NOMO-1 treated with dmso at 0.1 percent for 144 hours (cell line): ENCODE measurements around the gene ODF2L.
A peak's percentile ranks its signal among the peaks of the same experiment; 100 is the strongest.
"Not testable (repeated sequence)": the region's sequence is repeated elsewhere in the genome, so short reads cannot be mapped to it uniquely, and the experiment has no call there.

ENCODE experiments used
- DNase-seq: peaks from one replicate; lab custom pipeline; 2025; ENCODE audit not compliant: unreplicated experiment; lab: John Stamatoyannopoulos, UW

The ODF2L gene

DNA sequence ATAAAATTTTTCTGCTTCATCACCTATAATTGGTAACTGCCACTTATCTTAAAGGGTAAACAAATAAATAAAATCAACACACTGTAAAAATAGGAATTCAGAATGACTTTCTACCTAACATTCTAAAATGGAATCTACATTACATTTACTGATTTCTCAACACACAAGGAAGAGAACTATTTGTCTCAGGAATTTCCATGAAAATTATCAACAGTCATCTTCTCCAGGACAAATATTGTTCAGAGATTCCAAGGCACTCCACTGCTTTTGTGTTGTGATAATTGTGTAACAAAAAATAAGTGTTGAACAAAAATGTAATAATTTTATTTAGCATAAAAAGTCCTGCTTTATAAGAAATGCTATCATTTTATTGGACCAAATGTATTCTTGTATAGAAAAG lies 7.3 kb downstream of the ODF2L start:
- DNase-seq: no peak

DNA sequence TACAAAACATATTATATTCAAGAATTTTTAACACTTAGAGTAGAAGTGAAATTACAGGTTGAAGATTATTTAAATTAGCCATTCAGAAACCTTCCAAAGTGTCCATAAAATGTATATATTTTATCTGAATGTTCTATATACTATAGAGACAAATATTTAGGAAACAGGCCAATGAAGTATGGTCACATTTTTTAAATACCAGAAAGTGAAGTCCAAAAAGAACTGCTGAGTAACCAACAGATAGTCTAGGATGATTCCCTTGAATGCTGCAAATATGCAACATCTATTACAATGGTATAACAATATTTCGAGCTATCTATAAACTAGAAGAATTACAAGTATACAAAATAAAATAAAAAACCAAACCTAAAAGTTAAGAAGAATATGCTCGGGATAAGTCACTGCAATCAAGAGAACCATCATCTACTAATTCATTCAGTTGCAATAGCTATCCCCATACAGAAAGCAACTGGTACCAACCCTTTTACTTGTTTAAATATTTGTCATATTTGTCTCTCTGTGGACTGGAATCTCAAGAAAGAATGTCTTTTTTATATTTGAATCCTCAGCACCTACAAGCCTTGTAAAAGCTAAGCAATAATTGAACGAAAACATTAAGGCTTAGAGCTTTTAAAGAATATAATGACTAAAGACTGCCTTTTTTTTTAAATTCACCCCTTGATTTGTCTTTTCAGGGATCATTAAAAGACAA lies 8.1 kb downstream of the ODF2L start:
- no peak for DNase-seq

DNA sequence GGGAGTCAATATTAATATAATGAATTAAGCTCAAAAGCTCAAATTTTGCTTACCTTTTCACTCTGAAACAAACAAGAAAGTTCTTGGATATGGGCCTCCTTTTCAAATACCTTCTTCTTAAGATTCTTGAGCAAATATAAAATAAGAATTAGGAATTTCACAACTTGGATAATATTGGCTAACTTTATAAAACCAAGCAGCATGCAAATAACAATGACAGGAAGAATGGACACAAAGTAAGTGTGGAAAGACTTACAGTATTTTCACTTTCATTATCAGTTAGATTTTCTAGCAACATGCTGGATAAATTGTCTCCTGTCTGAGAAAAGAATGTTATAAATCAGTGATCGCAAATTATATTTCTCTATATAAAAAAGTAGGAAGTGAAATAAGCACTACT lies 13.2 kb downstream of the ODF2L start:
- no peak for DNase-seq

DNA sequence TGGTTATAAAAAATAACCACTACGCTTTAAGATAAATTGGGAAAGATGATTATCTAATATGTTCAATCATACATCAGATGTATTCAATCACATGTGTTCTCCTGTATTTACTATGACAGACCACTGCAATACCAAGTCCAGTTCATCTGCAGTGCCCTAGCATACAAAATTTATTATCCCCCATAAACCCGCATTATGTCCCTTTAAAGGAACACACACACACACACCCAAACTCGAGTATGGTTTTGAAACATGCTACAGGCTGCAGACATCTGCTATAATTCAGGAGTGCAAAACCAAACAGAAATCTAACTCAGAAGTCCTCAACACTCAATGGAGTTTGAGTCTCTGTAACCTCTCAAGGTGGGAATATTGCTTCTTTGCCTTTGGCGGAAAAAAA lies 14.9 kb downstream of the ODF2L start:
- DNase-seq: no peak

DNA sequence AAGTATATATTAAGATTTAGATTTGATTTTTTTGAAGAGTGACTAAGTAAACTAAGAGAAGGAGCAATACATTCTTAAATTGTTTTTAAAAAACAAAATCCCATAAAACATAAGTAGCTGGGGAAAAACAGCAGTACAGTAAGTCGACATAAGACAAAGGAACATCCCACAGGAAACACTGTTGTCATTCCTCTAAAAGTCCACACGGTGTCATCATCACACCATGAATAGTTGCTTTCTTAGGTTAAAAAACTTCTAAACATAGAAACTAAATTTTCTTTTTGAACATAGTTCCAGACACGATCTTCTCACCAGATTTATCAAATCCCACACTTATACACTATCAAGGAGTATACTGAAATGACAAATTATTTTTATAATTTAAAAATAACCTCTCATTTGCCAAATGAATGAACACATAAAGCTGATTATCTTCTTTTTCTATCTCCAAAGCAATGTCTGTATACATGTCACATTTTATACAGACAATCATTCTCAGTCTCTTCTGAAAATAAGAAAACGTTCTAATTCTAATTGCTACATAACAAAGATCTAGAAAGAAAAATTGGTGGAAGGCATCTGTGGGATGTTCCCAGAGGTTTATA lies 15.8 kb downstream of the ODF2L start:
- peak; percentile 8 for DNase-seq

DNA sequence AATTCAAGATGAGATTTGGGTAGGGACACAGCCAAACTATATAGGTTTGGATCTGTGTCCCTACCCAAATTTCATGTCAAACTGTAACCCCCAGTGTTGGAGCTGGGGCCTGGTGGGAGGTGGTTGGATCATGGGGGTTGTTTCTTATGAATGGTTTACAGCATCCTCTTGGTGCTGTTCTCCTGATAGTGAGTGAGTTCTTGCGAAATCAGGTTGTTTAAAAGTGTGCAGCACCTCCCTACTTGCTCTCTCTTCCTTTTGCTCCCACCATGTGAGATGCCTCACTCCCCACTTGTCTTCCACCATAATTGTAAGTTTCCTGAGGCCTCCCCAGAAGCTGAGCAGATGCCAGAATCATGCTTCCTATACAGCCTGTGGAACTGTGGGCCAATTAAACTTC lies 17.3 kb downstream of the ODF2L start:
- no peak for DNase-seq

DNA sequence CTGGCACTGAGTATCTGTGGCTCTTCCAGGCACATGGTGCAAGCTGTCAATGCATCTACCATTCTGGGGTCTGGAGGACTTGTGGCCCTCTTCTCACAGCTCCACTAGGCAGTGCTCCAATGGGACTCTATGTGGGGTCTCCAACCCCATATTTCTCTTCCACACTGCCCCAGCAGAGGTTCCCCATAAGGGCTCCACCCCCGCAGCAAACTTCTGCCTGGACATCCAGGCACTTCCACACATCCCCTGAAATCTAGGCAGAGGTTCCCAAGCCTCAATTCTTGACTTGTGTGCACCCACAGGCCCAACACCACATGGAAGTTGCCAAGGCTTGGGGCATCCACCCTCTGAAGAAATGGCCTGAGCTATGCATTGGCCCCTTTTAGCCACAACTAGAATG lies 18.8 kb downstream of the ODF2L start:
- DNase-seq: no peak

DNA sequence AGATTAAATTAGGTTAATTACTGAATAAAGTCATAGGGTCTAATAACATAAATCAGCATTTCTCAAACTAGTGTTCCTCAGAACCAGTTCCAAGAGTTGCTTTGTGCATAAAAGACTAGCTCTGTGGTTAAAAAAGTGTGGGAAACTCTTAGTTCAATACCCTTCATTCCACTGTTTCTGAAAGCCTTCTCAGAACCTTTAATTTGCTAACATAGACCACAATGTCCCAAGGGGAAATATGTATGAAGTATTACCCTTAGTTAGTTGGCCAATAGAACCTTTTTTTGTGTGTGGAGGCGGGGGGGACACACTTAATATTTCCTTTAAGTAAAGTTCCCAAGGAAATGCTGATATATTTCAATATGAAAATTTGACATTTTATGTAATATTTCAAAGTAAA lies 20.4 kb downstream of the ODF2L start:
- DNase-seq: no peak

DNA sequence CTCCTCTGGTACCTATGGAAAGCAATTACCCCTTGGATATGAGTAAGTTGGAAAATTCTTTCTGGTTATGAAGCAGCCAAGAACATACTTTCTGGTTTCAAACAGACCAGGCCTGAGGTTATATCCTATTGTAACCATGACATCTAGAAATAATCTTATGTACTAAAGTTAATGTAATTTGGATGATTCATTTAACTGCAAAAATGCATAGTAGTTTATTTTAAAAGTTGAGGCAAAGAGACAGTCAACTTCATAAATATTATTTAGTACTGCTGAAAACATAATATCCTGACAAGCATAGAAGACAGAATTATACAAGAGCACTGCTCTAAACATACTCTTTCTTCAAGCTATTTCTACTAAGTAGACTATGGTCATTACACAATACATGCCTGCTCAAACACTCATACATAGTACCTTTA lies 25.5 kb downstream of the ODF2L start:
- no peak for DNase-seq

DNA sequence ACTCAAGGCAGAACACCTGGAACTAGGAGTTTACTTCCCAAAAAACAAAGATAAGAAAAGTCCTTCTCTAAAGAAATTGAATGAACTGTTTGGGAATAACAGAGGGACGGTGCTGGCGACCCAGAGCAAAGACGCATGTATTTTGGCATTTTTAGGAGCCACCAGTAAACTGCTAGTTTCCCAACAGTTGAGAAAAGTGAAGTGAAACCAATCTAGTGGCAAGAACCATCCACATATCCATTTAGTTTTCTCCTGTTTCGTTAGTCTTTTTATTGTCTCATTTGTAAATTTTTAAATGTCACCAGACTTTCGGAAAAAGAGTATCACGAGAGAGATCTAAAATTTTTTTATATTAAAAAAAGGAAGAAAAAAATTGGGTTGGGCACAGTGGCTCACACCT lies 30.2 kb downstream of the ODF2L start:
- DNase-seq: peak; percentile 61

DNA sequence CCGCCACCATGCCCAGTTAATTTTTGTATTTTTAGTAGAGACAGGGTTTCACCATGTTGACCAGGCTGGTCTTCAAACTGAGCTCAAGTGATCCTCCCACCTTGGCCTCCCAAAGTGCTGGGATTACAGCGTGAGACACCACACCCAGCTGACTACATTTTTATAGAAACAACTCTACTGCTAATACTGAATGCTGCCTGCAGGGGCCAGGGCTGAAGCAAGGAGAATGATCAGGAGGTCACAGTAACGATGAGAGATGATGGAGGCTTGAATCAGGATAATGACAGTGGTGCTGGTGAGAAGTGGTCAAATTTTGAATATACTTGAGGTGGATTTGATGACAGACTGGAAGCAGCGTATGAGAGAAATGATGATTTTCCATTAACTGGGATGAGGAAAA lies 33.3 kb downstream of the ODF2L start:
- no peak for DNase-seq

DNA sequence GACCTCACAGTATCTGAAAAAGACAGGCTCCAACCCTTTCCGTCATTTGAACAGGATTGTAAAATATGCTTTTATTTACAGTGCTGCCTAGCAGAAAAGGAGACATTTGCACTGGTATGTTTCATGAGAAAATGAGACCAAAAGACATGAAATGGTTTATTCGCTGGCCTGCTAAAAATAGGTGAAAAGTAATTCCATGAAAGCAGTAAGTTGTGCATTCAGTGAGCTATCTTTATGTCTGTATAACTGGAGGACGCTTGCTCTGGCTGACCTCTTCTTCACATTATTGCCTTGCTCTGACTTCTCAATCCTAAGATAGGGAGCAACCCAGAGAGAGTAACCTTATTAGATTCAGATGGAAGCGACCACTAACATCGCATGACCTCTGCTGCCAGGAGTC lies 38.3 kb downstream of the ODF2L start:
- no peak for DNase-seq

DNA sequence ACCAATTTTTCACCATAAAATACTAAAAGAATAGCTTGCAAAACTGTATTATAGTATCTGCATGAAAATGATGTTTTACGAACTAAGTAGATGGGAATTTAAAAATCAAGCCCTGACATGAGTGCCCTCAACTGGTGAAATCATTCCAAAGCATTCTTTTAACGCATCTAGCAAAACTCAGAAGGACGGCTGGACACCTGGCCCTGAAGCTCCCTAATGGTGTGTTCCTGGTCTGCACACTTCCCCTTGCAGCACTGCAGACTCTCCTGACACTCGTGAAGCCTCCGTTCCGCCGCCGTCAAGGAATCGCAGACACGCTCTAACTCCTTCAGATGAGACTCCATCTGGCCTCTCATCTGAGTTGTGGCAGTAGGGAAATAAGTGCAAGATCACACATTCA lies 39.9 kb downstream of the ODF2L start:
- DNase-seq: peak; percentile 1

DNA sequence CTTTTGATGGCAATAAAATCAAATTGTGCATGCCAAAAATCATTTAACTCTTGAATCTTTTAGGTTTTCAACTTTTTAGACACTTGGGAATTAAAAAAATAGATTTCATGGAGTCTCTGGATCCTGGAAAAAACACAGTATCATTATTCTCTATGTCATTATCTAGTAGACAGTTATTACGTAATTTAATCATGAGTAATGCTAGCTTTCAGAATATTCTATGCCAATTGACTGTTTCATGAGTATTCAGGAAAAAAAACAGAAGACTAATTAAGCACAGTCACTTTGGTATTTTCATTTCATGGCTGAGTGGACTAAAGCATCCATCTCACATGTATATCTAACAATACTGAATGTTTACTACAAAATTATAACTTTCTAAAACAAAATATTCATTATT lies 44.0 kb downstream of the ODF2L start:
- no peak for DNase-seq

DNA sequence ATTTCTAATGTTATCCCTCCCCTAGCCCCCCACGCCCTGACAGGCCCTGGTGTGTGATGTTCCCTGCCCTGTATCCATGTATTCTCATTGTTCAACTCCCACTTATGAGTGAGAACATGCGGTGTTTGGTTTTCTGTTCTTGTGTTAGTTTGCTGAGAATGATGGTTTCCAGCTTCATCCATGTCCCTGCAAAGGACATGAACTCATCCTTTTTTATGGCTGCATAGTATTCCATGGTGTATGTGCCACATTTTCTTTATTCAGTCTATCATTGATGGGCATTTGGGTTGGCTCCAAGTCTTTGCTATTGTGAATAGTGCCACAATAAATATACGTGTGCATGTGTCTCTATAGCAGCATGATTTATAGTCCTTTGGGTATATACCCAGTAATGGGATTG lies 45.9 kb downstream of the ODF2L start:
- not testable (repeated sequence) for DNase-seq

DNA sequence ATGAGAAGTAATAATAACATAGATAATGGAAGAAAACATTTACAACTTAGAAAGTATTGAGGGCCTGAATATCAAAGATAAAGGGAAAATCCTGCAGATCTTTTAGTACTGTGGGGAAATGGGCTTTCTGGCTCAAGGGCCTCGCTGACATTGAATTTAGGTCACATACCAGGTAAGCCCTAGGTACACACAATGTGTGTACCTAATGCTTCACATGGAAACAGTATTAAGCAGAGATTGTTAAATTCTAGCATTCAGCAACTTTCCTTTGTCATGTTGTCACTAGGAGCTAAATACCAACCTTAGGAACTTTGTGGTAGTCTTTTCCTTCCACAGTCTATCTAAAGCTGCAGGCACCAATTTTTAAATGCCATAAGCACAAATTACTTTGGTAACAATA lies 49.7 kb downstream of the ODF2L start:
- no peak for DNase-seq

DNA sequence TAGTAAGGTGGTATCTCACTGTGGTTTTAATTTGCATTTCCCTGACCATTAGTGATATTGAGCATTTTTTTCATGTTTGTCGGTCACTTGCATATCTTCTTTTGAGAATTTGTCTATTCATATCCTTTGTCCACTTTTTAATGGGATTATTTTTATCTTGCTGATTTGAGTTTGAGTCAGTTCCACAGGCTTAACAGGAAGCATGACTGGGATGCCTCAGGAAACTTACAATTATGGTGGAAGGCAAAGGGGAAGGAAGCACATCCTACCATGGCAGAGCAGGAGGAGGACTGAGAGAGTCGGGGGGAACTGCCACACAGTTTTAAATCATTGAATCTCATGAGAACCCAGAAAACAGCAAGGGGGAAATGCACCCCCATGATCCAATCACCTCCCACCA lies 51.1 kb downstream of the ODF2L start:
- no peak for DNase-seq

DNA sequence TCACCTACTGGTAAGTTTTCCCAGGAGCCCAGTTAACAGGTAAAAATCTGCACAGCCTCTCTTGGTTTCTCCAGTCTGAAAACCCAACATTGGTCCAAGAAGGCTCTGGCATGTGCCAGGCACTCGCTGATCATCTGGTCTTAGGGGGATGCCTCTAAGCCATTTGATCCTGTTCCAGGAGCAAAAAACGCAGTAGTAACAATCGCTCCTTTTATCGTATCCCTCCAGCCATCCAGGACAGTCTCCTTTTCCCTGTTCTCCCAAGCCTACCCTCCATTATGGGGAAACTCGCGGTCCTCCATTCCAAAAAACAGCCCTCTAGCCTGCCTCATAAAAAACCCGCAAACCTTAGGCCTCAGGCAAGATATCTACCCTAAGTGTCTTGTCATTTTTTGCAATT lies 56.2 kb downstream of the ODF2L start:
- no peak for DNase-seq

DNA sequence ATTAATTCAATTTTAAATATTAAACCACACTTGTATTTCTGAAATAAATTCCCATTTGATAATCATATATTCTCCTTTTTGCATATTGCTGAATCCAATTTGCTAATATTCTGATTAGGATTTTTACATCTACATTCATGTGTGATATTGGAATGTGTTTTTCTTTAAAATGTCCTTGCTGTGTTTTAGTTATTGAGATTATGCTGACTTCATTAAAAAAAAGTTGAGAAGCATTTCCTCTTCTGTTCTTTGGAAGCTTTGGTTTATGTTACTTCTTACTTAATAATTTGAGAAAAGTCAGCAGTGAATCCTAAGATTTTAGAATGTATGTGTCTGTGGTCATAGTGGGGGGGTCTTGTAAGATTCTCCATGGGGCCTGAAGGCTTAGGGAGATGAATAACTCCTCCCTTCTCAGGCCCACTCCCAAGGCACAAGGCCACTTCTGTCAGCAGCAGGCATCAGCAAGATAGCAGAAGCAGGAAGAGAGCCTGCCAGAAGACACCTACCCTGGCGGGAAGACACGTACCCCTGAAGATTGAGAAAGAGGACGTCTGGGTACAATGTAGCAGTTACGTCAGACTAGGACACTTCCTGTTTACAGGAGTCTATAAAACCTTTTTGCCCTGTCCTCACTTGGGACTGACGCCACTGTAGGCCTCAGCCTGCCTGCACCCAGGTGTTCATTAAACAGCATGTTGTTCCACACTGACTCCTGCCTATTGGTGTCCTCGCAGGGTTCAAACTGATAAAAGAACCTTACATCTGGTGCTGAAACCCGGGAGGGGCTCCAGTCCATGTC lies 56.9 kb downstream of the ODF2L start:
- peak; percentile 84 for DNase-seq

DNA sequence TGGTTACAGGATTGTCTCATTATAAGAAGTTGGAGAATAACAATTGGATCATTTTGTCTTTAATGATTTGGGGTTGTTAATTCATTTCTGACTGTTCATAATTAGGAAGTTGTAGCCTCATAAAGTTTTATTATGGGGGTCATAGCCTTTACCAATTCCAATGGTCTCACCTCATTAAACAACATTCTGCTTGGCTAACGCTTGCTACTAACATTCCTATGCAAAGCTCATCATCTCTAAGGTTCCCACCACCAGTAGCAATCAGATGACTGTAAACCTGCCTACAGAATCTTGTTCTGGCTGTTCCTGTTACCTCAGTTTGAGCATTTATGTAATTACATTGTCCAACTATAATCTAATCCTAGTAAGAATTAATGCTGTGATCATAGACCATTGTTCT lies 60.2 kb downstream of the ODF2L start:
- DNase-seq: no peak

DNA sequence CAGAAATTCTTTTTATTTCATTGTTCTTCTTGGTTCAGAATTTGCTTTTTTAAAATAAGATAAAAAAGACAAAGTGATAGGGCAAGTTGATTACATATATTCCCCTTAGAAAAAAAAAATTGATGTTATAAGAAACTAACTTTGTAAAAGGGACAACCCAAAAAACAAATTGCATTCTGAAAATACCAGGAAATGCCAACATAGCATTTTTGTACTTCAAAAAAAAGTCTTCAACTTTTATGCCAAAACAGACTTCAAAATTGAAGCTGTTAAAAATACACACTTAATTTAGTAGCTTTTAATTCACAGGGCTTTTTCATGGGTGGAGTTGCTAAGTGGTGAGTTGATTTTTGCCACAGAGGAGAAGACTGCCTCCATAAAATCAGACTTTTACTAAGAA lies 70.9 kb downstream of the ODF2L start:
- peak; percentile 20 for DNase-seq

DNA sequence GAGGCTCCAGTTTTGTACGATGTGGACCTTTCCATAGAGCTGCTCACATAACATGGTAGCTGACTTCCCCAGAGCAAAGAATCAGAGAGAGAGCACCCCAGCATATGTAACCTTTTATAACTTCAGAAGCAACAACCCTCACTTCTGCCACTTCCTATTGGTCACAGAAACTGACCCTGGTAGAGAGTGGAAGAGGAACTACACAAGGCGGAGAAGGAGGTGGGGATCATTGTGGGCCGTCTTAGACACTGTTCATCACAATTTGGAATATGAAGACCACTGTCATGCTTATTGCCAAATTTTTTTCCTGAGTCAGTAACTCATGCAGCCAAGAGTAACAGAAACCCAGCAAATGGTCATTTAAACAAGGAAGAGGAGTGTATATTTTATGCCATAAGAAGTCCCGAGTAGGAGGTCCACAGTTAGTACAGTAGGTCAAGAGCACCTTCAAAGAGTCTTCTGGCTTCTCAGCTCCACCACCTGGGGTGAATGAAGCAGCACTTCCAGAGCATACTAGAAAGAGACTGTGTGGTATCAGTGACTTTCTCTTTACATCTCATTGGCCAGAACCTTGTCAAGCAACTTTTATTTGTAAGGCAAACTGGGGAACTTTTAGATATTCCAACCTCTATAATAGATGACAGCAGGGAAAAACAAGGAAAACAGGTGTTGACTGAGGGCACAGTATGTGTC lies 71.8 kb downstream of the ODF2L start:
- DNase-seq: peak; percentile 80
